Neural cell (in vitro differentiated cells): ENCODE results near the gene SEPTIN8.

ENCODE experiments used
- EP300 ChIP-seq: fragments of 450-650 bp; conservative IDR thresholded peaks from 2 replicates; pipeline ENCODE4 v1.6.1; 2014; ENCODE audit warnings: antibody characterized with exemption, mild to moderate bottlenecking, moderate library complexity; ENCODE audit not compliant: poor library complexity, severe bottlenecking
- EZH2 ChIP-seq: fragments of 200-600, 300-800 bp; shearing (Covaris generic), sonication (generic); IDR thresholded peaks from 2 replicates; pipeline ENCODE4 v1.6.1; 2014; ENCODE audit warnings: antibody characterized with exemption, low read length, borderline replicate concordance, mild to moderate bottlenecking; ENCODE audit not compliant: insufficient read depth, poor library complexity, severe bottlenecking
- POLR2AphosphoS5 ChIP-seq: IDR thresholded peaks from 2 replicates; pipeline ENCODE4 v1.6.1; 2012
- RAD21 ChIP-seq: fragments of 450-650 bp; conservative IDR thresholded peaks from 2 replicates; pipeline ENCODE4 v1.6.1; 2014; ENCODE audit warnings: antibody characterized with exemption, mild to moderate bottlenecking, moderate library complexity
- SMC3 ChIP-seq: fragments of 450-650 bp; conservative IDR thresholded peaks from 2 replicates; pipeline ENCODE4 v1.6.1; 2014; ENCODE audit warnings: antibody characterized with exemption, mild to moderate bottlenecking, moderate library complexity; ENCODE audit not compliant: poor library complexity
- TAF1 ChIP-seq: IDR thresholded peaks from 2 replicates; pipeline ENCODE4 v1.6.1; 2012; ENCODE audit warnings: low read depth
- TF ChIP-seq, protein P1 (sequence below): fragments of 450-650 bp; IDR thresholded peaks from 2 replicates; pipeline ENCODE4 v1.5.1; 2014; ENCODE audit warnings: antibody characterized with exemption, mild to moderate bottlenecking, moderate library complexity; ENCODE audit not compliant: poor library complexity, severe bottlenecking
- TF ChIP-seq, protein P2 (sequence below): IDR thresholded peaks from 2 replicates; pipeline ENCODE4 v1.6.1; 2012; ENCODE audit warnings: borderline replicate concordance

DNA sequence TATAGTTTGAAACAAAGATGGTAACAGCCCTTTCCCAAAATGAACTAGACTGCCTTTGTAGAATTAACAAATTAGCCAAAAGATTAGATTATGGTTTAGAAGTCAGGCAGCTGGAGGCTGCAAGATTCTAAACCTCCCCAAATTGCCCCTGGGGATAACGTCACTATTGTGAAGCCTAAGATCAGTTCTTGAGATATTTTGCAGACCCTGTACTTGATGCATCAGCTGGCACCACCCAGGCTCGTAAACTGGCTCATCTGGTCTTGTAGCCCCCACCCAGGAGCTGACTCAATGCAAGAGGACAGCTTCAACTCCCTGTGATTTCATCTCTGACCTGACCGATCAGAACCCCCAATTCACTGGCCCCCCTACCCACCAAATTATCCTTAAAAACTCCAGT, 31.8 kb upstream of the SEPTIN8 start:
- TF ChIP-seq, protein P1, sequence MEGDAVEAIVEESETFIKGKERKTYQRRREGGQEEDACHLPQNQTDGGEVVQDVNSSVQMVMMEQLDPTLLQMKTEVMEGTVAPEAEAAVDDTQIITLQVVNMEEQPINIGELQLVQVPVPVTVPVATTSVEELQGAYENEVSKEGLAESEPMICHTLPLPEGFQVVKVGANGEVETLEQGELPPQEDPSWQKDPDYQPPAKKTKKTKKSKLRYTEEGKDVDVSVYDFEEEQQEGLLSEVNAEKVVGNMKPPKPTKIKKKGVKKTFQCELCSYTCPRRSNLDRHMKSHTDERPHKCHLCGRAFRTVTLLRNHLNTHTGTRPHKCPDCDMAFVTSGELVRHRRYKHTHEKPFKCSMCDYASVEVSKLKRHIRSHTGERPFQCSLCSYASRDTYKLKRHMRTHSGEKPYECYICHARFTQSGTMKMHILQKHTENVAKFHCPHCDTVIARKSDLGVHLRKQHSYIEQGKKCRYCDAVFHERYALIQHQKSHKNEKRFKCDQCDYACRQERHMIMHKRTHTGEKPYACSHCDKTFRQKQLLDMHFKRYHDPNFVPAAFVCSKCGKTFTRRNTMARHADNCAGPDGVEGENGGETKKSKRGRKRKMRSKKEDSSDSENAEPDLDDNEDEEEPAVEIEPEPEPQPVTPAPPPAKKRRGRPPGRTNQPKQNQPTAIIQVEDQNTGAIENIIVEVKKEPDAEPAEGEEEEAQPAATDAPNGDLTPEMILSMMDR: no peak
- TF ChIP-seq POLR2AphosphoS5 (no peak), RAD21 (no peak), EP300 (no peak), TAF1 (no peak), EZH2 (no peak), SMC3 (no peak)
- TF ChIP-seq, protein P2, sequence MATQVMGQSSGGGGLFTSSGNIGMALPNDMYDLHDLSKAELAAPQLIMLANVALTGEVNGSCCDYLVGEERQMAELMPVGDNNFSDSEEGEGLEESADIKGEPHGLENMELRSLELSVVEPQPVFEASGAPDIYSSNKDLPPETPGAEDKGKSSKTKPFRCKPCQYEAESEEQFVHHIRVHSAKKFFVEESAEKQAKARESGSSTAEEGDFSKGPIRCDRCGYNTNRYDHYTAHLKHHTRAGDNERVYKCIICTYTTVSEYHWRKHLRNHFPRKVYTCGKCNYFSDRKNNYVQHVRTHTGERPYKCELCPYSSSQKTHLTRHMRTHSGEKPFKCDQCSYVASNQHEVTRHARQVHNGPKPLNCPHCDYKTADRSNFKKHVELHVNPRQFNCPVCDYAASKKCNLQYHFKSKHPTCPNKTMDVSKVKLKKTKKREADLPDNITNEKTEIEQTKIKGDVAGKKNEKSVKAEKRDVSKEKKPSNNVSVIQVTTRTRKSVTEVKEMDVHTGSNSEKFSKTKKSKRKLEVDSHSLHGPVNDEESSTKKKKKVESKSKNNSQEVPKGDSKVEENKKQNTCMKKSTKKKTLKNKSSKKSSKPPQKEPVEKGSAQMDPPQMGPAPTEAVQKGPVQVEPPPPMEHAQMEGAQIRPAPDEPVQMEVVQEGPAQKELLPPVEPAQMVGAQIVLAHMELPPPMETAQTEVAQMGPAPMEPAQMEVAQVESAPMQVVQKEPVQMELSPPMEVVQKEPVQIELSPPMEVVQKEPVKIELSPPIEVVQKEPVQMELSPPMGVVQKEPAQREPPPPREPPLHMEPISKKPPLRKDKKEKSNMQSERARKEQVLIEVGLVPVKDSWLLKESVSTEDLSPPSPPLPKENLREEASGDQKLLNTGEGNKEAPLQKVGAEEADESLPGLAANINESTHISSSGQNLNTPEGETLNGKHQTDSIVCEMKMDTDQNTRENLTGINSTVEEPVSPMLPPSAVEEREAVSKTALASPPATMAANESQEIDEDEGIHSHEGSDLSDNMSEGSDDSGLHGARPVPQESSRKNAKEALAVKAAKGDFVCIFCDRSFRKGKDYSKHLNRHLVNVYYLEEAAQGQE: no peak
